ENCODE data around the gene GNAZ. TPM values are rescaled to one million over a fixed set of nuclear protein-coding genes. Genes with fewer than 3 reads are reported as not detected.

GNAZ gene
- total RNA-seq, 1 donor from 2014 or later = 2.1 TPM

DNA sequence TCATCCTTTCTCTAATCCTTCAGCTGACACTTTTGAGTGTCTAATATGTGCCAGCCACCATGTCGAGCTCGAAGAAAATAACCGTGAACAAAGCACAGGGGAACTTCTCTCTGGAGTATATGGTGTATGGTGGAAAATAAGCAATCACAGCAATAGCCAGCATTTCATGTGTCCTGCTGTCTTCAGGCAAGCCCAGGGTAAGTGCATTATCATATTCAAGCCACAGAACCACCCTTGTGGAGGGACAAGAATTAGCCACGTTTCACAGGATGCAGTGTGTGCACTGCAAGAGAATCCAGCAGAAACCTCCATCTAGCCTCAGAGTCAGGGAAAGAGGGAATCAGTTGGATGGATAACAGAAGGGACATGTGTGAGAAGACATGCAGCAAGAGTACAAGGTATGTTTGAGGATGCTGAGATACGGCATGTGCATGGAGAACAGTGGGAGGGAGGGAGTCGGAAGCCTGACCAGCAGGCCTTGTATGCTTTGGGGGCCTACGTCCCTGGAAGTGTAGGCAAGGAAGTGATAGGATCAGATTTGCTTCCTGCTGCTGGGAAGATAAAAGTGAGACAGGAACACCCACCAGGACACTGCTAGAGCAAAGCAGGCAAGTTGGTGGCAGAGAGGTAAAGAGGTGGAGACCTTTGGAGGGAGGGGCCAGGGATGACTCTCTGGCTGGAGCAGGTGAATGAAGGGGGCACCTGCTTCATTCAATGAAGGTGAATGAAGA, 14.7 kb upstream of the GNAZ start:
- peaks cover 2 to 5% (median 5%) of the 10 kb centered on the region in 3 donors for H3K27me3 ChIP-seq (ENCODE audit: control insufficient read depth in 3 of 3, insufficient read depth in 3 of 3, low read length in 3 of 3)
- H3K4me3 ChIP-seq (ENCODE audit: low read length in 3 of 3) = no peak overlapping the region
- H3K9me3 ChIP-seq (ENCODE audit: control insufficient read depth in 3 of 3, low read length in 3 of 3) = peaks cover 3 to 7% (median 5%) of the 10 kb centered on the region in 3 donors
- no peaks in the 10 kb centered on the region for H3K36me3 ChIP-seq (ENCODE audit: control insufficient read depth in 3 of 3, insufficient read depth in 3 of 3, low read length in 3 of 3)
- H3K4me1 ChIP-seq (ENCODE audit: control insufficient read depth in 3 of 3, insufficient read depth in 3 of 3, low read length in 3 of 3) = no peaks in the 10 kb centered on the region
- H3K9ac ChIP-seq (ENCODE audit: low read depth in 1 of 3, low read length in 3 of 3) = no peak overlapping the region
- H3K27ac ChIP-seq (ENCODE audit: low read depth, low read length) = no peak overlapping the region

- H3K9me3 ChIP-seq (ENCODE audit: control insufficient read depth in 3 of 3, low read length in 3 of 3) = peaks cover 3 to 7% (median 5%) of the 10 kb centered on the region in 3 donors
- H3K36me3 ChIP-seq (ENCODE audit: control insufficient read depth in 3 of 3, insufficient read depth in 3 of 3, low read length in 3 of 3) = no peaks in the 10 kb centered on the region
- H3K4me3 ChIP-seq (ENCODE audit: low read length in 3 of 3) = no peak overlapping the region
- no peak overlapping the region for H3K9ac ChIP-seq (ENCODE audit: low read depth in 1 of 3, low read length in 3 of 3)
- no peak overlapping the region for H3K27ac ChIP-seq (ENCODE audit: low read depth, low read length)
- H3K27me3 ChIP-seq (ENCODE audit: control insufficient read depth in 3 of 3, insufficient read depth in 3 of 3, low read length in 3 of 3) = peaks cover 2 to 5% (median 5%) of the 10 kb centered on the region in 3 donors
- H3K4me1 ChIP-seq (ENCODE audit: control insufficient read depth in 3 of 3, insufficient read depth in 3 of 3, low read length in 3 of 3) = no peaks in the 10 kb centered on the region
Measured at GRCh38 chr22:23057331-23057730, 13.0 kb upstream of the GNAZ start.

GRCh38 chr22:23058063-23058462, 12.3 kb upstream of the GNAZ start:
- no peaks in the 10 kb centered on the region for H3K36me3 ChIP-seq (ENCODE audit: control insufficient read depth in 3 of 3, insufficient read depth in 3 of 3, low read length in 3 of 3)
- peaks cover 3 to 7% (median 5%) of the 10 kb centered on the region in 3 donors for H3K9me3 ChIP-seq (ENCODE audit: control insufficient read depth in 3 of 3, low read length in 3 of 3)
- H3K27ac ChIP-seq (ENCODE audit: low read depth, low read length) = no peak overlapping the region
- H3K4me1 ChIP-seq (ENCODE audit: control insufficient read depth in 3 of 3, insufficient read depth in 3 of 3, low read length in 3 of 3) = no peaks in the 10 kb centered on the region
- no peak overlapping the region for H3K9ac ChIP-seq (ENCODE audit: low read depth in 1 of 3, low read length in 3 of 3)
- H3K4me3 ChIP-seq (ENCODE audit: low read length in 3 of 3) = no peak overlapping the region
- peaks cover 2 to 5% (median 5%) of the 10 kb centered on the region in 3 donors for H3K27me3 ChIP-seq (ENCODE audit: control insufficient read depth in 3 of 3, insufficient read depth in 3 of 3, low read length in 3 of 3)

DNA sequence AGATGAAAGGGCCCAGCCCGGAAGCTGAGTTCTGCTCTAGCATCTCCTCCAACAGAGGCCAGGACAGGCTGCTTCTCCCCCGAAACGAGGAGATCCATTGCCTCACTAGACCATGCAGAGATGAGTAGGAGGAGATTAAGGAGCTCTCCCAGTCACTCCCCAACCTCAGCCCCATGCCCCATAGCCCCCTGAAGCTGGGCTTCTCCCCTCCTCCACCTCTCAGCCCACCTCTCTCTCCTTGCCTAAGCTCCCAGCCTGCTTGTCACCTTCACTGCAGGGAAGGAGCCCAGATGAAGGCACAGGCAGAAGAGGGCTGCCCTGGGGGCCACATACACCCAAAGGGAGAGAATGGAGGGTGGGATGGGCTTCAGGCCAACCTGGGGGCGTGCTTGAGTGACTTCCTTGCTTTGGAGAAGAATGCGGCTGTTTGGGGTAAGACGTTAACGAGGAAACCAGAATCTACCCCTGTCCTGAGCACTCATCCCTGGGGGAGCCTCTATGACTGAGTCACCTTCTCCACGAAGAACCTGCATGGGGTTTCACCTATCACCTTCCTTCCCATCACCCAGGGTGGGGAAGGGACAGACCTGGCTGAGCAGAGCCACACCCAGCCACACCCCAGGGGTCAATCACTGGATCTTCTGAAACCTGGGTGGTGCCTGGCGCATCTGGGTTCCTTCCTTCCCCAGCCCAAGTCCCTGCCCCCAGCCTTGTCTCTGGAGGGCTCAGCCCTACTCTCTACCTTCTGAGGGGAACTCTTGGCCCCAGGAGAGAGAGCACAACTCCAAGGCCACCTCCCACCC, 11.6 kb upstream of the GNAZ start:
- Histone ChIP-seq H3K27me3 (ENCODE audit: control insufficient read depth in 3 of 3, insufficient read depth in 3 of 3, low read length in 3 of 3) (peaks cover under 1 to 3% (median 2%) of the 10 kb centered on the region in 3 donors), H3K27ac (ENCODE audit: low read depth, low read length) (no peak overlapping the region), H3K9ac (ENCODE audit: low read depth in 1 of 3, low read length in 3 of 3) (no peak overlapping the region), H3K36me3 (ENCODE audit: control insufficient read depth in 3 of 3, insufficient read depth in 3 of 3, low read length in 3 of 3) (no peaks in the 10 kb centered on the region), H3K4me3 (ENCODE audit: low read length in 3 of 3) (no peak overlapping the region), H3K4me1 (ENCODE audit: control insufficient read depth in 3 of 3, insufficient read depth in 3 of 3, low read length in 3 of 3) (no peaks in the 10 kb centered on the region), H3K9me3 (ENCODE audit: control insufficient read depth in 3 of 3, low read length in 3 of 3) (peaks cover 3 to 7% (median 5%) of the 10 kb centered on the region in 3 donors)

DNA sequence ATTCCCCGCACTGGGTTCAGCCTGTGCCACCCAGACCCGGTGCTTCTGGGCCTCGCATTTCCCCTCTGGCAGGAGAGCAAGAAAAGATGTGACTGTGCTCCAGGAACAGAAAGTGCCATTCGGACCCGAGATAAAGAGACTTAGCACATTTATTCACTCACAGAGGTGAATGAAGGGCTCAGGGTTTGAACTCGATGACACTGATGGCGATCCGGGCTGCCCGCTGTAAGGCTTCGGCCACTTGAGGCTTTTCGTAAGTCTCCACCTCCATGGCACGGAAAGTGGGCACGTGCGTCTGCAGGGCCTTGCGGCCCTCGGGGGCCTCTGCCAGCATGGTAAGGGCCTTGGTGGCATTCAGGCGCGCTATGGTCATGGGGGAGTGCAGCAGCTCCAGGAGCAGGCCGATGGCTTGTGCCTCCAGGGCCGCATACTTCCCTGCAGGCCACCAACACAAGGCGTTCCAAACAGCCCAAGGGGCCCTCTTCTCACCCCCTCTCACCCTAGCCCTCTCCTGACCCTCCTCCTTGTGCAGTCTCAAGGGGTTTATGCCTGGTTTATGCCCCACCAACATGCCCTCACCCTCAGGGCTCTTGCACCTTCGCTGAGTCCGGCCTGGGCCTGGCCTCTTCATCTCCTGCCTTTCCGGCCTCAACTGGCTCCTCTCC, 10.9 kb upstream of the GNAZ start:
- H3K4me1 ChIP-seq (ENCODE audit: control insufficient read depth in 3 of 3, insufficient read depth in 3 of 3, low read length in 3 of 3) = no peaks in the 10 kb centered on the region
- no peaks in the 10 kb centered on the region for H3K36me3 ChIP-seq (ENCODE audit: control insufficient read depth in 3 of 3, insufficient read depth in 3 of 3, low read length in 3 of 3)
- H3K9me3 ChIP-seq (ENCODE audit: control insufficient read depth in 3 of 3, low read length in 3 of 3) = peaks cover 3 to 7% (median 5%) of the 10 kb centered on the region in 3 donors
- H3K27me3 ChIP-seq (ENCODE audit: control insufficient read depth in 3 of 3, insufficient read depth in 3 of 3, low read length in 3 of 3) = peaks cover 0 to 2% (median 2%) of the 10 kb centered on the region in 3 donors
- no peak overlapping the region for H3K4me3 ChIP-seq (ENCODE audit: low read length in 3 of 3)
- H3K27ac ChIP-seq (ENCODE audit: low read depth, low read length) = no peak overlapping the region
- H3K9ac ChIP-seq (ENCODE audit: low read depth in 1 of 3, low read length in 3 of 3) = no peak overlapping the region

GRCh38 chr22:23060612-23061400, 9.5 kb upstream of the GNAZ start:
- Histone ChIP-seq H3K4me1 (ENCODE audit: control insufficient read depth in 3 of 3, insufficient read depth in 3 of 3, low read length in 3 of 3) (no peaks in the 10 kb centered on the region), H3K27ac (ENCODE audit: low read depth, low read length) (no peak overlapping the region), H3K9me3 (ENCODE audit: control insufficient read depth in 3 of 3, low read length in 3 of 3) (peaks cover 3 to 4% (median 3%) of the 10 kb centered on the region in 3 donors), H3K4me3 (ENCODE audit: low read length in 3 of 3) (no peak overlapping the region), H3K36me3 (ENCODE audit: control insufficient read depth in 3 of 3, insufficient read depth in 3 of 3, low read length in 3 of 3) (no peaks in the 10 kb centered on the region), H3K9ac (ENCODE audit: low read depth in 1 of 3, low read length in 3 of 3) (no peak overlapping the region), H3K27me3 (ENCODE audit: control insufficient read depth in 3 of 3, insufficient read depth in 3 of 3, low read length in 3 of 3) (peaks cover 0 to 2% (median 2%) of the 10 kb centered on the region in 3 donors)

DNA sequence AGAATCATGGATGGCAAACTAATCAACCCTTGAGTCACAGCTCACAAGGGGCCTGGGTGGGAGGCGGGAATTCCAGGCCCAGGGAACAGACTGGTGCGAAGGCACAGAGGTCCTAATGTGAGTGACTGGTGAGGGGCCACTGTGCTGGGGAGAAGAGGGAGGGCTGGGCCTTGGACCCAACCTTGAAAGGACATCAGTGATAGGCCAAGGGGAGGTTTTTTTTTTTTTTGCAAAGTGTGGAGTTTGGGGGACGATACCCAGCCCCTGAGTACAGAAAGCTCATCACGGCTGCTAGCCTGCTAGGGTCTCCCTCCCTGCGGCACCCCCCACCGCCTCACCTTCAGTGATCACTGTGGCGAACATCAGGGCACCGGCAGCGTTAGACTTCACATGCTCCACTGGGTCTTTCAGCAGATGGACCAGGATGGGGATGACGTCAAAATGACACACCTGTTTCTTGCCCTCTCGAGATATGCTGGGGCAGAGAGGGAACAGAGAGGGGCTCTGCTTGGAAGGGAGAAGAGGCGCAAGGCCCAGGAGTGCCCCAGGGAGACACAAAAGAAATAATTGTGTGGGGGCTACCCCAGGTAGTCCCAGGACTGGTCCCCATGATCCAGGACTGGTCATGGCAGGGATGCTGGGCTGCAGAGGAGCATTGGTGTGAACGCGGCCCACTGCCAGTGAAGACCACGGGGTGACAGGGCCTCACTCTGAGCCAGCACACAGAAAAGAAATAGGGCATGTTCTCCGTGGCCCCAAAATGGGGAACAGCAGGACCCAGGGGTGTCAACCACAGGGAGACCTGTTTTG, 8.6 kb upstream of the GNAZ start:
- Histone ChIP-seq H3K9ac (ENCODE audit: low read depth in 1 of 3, low read length in 3 of 3) (no peak overlapping the region), H3K9me3 (ENCODE audit: control insufficient read depth in 3 of 3, low read length in 3 of 3) (peaks cover 0 to under 1% (median 0%) of the 10 kb centered on the region in 3 donors), H3K4me1 (ENCODE audit: control insufficient read depth in 3 of 3, insufficient read depth in 3 of 3, low read length in 3 of 3) (no peaks in the 10 kb centered on the region)

GRCh38 chr22:23062616-23063538, 7.4 kb upstream of the GNAZ start:
- Histone ChIP-seq H3K36me3 (ENCODE audit: control insufficient read depth in 3 of 3, insufficient read depth in 3 of 3, low read length in 3 of 3) (no peaks in the 10 kb centered on the region), H3K4me1 (ENCODE audit: control insufficient read depth in 3 of 3, insufficient read depth in 3 of 3, low read length in 3 of 3) (peaks cover under 1 to 4% (median 2%) of the 10 kb centered on the region in 3 donors), H3K4me3 (ENCODE audit: low read length in 3 of 3) (no peak overlapping the region), H3K9ac (ENCODE audit: low read depth in 1 of 3, low read length in 3 of 3) (no peak overlapping the region), H3K27ac (ENCODE audit: low read depth, low read length) (no peak overlapping the region), H3K27me3 (ENCODE audit: control insufficient read depth in 3 of 3, insufficient read depth in 3 of 3, low read length in 3 of 3) (peaks cover 0 to 2% (median 0%) of the 10 kb centered on the region in 3 donors), H3K9me3 (ENCODE audit: control insufficient read depth in 3 of 3, low read length in 3 of 3) (no peaks in the 10 kb centered on the region)

More for the DNA sequence above, 8.6 kb upstream of the GNAZ start:
- peaks cover 0 to 2% (median 2%) of the 10 kb centered on the region in 3 donors for H3K27me3 ChIP-seq (ENCODE audit: control insufficient read depth in 3 of 3, insufficient read depth in 3 of 3, low read length in 3 of 3)
- H3K27ac ChIP-seq (ENCODE audit: low read depth, low read length) = no peak overlapping the region
- no peaks in the 10 kb centered on the region for H3K36me3 ChIP-seq (ENCODE audit: control insufficient read depth in 3 of 3, insufficient read depth in 3 of 3, low read length in 3 of 3)
- H3K4me3 ChIP-seq (ENCODE audit: low read length in 3 of 3) = no peak overlapping the region

Data from skeletal muscle tissue (tissue), 4 donors.